ENCODE results near the gene HDHD3. TPM values are rescaled to one million over a fixed set of nuclear protein-coding genes. Genes with fewer than 3 reads are reported as not detected.
A peak's percentile ranks its signal among the peaks of the same experiment; 100 is the strongest.

Gene HDHD3, protein sequence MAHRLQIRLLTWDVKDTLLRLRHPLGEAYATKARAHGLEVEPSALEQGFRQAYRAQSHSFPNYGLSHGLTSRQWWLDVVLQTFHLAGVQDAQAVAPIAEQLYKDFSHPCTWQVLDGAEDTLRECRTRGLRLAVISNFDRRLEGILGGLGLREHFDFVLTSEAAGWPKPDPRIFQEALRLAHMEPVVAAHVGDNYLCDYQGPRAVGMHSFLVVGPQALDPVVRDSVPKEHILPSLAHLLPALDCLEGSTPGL
- total RNA-seq (ENCODE audit: unreplicated experiment), result 7.2 TPM
- long read RNA-seq, partial matches to known transcripts, result 1 of 8 reads
- long read RNA-seq, other reads (novel, unspliced or antisense), result 0 of 8 reads

DNA sequence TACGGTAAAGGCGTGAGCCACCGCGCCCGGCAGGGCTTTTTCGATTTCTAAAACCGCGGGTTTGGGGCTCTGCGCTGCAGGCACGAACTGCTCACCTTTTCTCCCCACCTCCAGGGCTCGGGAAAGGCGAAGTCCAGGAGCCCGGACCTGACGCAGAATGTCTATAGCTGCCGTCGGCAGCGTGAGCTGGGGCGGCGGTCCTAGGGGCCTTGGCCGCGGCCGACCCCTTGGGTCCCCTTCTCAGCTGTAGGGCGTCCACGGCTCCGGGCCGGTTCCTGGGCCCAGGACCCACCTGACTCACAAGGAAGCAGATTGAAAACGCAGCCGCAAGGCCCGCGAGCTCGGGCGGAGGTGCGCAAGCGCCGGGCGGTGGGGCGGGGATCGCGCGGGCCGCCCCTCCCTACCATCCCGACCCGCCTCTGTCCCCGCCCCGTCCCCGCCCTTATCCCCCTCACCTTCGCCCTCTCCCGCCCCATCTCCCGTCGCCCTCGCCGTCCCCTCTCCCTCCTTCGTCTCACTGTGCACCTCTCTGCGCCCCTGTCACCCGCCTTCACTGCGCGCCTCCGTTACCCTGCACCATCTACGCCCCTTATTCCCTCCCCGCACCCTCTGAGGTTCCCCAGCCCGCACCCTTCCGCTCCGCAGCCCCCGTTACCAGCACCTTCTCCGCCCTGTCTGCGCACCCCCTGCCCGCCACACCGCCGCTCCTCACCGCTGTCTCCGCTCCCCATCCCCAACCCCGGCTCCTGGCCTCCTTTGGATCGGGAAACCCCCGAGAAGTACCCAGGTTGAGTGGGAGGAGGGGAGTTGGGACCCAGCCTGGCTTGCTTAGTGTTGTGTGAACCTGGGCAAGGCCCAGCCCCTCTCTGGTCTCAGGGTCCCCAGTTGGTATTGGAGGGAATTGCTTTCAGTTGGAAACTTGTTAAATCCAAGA is at the start of gene HDHD3:
Gene HDHD3 (minus strand): TSS at position 353 of the 934 bp plus-strand sequence. CDS start 2,632 bp downstream, outside the sequence.
- Mint-ChIP-seq H3K27me3 (ENCODE audit: unreplicated experiment) (peaks cover 3% of the 10 kb centered on the region), H3K27ac (ENCODE audit: unreplicated experiment) (no peak within 1 kb of the TSS), H3K4me1 (ENCODE audit: low read depth, unreplicated experiment) (no peaks in the 10 kb centered on the region), H3K9me3 (ENCODE audit: unreplicated experiment) (peaks cover 5% of the 10 kb centered on the region), H3K4me3 (ENCODE audit: unreplicated experiment) (peak within 1 kb of the TSS; percentile 82), H3K36me3 (ENCODE audit: unreplicated experiment) (no peaks in the 10 kb centered on the region)
- TF ChIP-seq, protein P1, sequence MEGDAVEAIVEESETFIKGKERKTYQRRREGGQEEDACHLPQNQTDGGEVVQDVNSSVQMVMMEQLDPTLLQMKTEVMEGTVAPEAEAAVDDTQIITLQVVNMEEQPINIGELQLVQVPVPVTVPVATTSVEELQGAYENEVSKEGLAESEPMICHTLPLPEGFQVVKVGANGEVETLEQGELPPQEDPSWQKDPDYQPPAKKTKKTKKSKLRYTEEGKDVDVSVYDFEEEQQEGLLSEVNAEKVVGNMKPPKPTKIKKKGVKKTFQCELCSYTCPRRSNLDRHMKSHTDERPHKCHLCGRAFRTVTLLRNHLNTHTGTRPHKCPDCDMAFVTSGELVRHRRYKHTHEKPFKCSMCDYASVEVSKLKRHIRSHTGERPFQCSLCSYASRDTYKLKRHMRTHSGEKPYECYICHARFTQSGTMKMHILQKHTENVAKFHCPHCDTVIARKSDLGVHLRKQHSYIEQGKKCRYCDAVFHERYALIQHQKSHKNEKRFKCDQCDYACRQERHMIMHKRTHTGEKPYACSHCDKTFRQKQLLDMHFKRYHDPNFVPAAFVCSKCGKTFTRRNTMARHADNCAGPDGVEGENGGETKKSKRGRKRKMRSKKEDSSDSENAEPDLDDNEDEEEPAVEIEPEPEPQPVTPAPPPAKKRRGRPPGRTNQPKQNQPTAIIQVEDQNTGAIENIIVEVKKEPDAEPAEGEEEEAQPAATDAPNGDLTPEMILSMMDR (IDR thresholded peaks at IDR 0.05; ENCODE audit: partially characterized antibody, unreplicated experiment), result no peak
- peak; percentile 80 for DNase-seq

DNA sequence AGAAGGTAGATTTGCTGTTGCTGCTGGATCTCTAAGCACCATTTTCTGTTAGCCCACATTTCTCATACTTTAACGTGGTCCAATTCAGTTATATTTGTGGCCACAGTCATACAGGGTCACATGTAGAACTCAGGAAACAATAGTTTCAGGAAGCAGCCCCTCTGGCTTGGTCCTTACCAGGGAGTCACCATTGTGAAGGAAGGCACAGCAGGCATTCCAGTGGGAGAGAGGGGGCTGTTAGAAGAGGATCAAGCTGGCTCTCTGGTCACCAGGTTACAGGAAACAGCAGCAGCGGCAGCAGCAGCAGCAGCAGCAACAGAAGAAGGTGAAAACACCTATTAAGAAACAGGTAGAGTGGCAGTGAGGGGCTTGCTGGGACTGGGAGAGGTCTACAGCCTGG is 48.3 kb upstream of the HDHD3 start:
- Mint-ChIP-seq H3K4me1 (ENCODE audit: low read depth, unreplicated experiment) (no peaks in the 10 kb centered on the region), H3K9me3 (ENCODE audit: unreplicated experiment) (peaks cover 1% of the 10 kb centered on the region), H3K27me3 (ENCODE audit: unreplicated experiment) (no peaks in the 10 kb centered on the region), H3K27ac (ENCODE audit: unreplicated experiment) (no peak overlapping the region), H3K4me3 (ENCODE audit: unreplicated experiment) (no peak overlapping the region), H3K36me3 (ENCODE audit: unreplicated experiment) (peaks cover 5% of the 10 kb centered on the region)
- no peak for DNase-seq
- TF ChIP-seq, protein P1 (IDR thresholded peaks at IDR 0.05; ENCODE audit: partially characterized antibody, unreplicated experiment), result no peak

DNA sequence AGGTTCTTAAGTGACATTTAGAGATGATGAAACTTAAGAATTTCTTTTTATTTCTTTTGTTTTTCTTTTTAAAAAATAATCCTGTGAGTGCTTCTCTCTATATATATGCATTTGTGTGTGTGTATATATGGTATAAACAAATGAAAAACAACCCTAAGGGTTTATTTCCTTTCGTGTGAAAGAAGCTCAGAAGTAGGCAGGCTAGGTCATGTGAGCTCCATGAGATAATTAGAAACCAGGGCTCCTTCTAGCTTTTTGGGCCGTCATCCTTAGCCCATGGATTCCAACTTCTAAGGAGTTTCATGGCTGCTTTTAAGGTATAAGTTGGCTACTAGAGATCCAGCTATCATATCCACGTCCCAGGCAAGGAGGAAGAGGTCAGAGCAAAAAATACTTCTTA is 44.9 kb upstream of the HDHD3 start:
- TF ChIP-seq, protein P1 (IDR thresholded peaks at IDR 0.05; ENCODE audit: partially characterized antibody, unreplicated experiment), result no peak
- H3K4me1 Mint-ChIP-seq (ENCODE audit: low read depth, unreplicated experiment), result no peaks in the 10 kb centered on the region
- peaks cover 3% of the 10 kb centered on the region for H3K36me3 Mint-ChIP-seq (ENCODE audit: unreplicated experiment)
- H3K4me3 Mint-ChIP-seq (ENCODE audit: unreplicated experiment), result no peak overlapping the region
- H3K27me3 Mint-ChIP-seq (ENCODE audit: unreplicated experiment), result no peaks in the 10 kb centered on the region
- H3K9me3 Mint-ChIP-seq (ENCODE audit: unreplicated experiment), result peaks cover 1% of the 10 kb centered on the region
- no peak for DNase-seq
- no peak overlapping the region for H3K27ac Mint-ChIP-seq (ENCODE audit: unreplicated experiment)

DNA sequence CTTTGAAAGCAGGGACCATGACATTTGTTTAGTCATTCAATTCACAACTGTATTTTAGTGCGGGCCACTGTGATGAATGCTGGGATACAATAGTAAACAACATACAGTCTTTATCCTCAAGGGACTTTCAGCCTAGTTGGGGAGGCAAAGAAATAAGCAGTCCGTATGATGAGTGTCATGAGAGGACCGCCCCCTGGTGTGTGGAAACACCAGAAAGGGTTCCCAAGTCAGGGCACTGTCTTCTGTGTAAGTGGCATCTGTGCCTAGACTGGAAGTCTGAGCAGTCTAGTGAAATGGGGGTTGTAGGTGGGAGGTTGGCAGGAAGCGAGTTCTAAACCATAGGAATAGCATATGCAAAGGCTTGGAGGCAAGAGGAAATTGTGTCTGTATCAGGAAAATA is 40.6 kb upstream of the HDHD3 start:
- H3K9me3 Mint-ChIP-seq (ENCODE audit: unreplicated experiment), result no peaks in the 10 kb centered on the region
- TF ChIP-seq, protein P1 (IDR thresholded peaks at IDR 0.05; ENCODE audit: partially characterized antibody, unreplicated experiment), result no peak
- H3K4me3 Mint-ChIP-seq (ENCODE audit: unreplicated experiment), result no peak overlapping the region
- H3K36me3 Mint-ChIP-seq (ENCODE audit: unreplicated experiment), result no peaks in the 10 kb centered on the region
- H3K27ac Mint-ChIP-seq (ENCODE audit: unreplicated experiment), result no peak overlapping the region
- H3K4me1 Mint-ChIP-seq (ENCODE audit: low read depth, unreplicated experiment), result no peaks in the 10 kb centered on the region
- DNase-seq, result no peak
- no peaks in the 10 kb centered on the region for H3K27me3 Mint-ChIP-seq (ENCODE audit: unreplicated experiment)
